ENCODE results near the gene PBLD. TPM values are rescaled to one million over a fixed set of nuclear protein-coding genes. Genes with fewer than 3 reads are reported as not detected.
"Not testable (repeated sequence)": the region's sequence is repeated elsewhere in the genome, so short reads cannot be mapped to it uniquely, and the experiment has no call there.

PBLD gene
- total RNA-seq, 2 experiments from 2014 or later: 0.97 to 1.3 TPM

- Mint-ChIP-seq H3K27ac (no peak overlapping the region), H3K4me3 (no peak overlapping the region), H3K36me3 (ENCODE audit: low read depth) (peaks cover 22% of the 10 kb centered on the region), H3K9me3 (ENCODE audit: insufficient read depth) (no peaks in the 10 kb centered on the region), H3K4me1 (ENCODE audit: low read depth) (peaks cover 25% of the 10 kb centered on the region), H3K27me3 (ENCODE audit: low read depth) (no peaks in the 10 kb centered on the region)
- CTCF ChIA-PET: interaction anchor here (0.6 to 1.1 kb wide), 4 partner anchors 10 to 515 kb away, joined by 3 read pairs; no protein-coding TSS in a partner anchor
- DNase-seq (no peak), ATAC-seq (no peak)
- POLR2A ChIA-PET: interaction anchor here (4.4 kb wide), 1 partner anchor 15 kb away, joined by 38 read pairs; no protein-coding TSS in a partner anchor
Observed at GRCh38 chr10:68329506-68329861, 3.2 kb downstream of the PBLD start.

GRCh38 chr10:68327889-68328786, 4.6 kb downstream of the PBLD start:
- peaks cover 10% of the 10 kb centered on the region for H3K36me3 Mint-ChIP-seq (ENCODE audit: low read depth)
- no peaks in the 10 kb centered on the region for H3K9me3 Mint-ChIP-seq (ENCODE audit: insufficient read depth)
- ATAC-seq: no peak
- POLR2A ChIA-PET: no interaction called here
- peak overlapping the region; percentile 28 for H3K27ac Mint-ChIP-seq
- CTCF ChIA-PET: no interaction called here
- peak overlapping the region; percentile 4 for H3K4me3 Mint-ChIP-seq
- peaks cover 21% of the 10 kb centered on the region for H3K4me1 Mint-ChIP-seq (ENCODE audit: low read depth)
- DNase-seq: no peak
- H3K27me3 Mint-ChIP-seq (ENCODE audit: low read depth): peaks cover 2% of the 10 kb centered on the region

- ATAC-seq; H3K4me3 Mint-ChIP-seq; POLR2A ChIA-PET; H3K36me3 Mint-ChIP-seq (ENCODE audit: low read depth); H3K9me3 Mint-ChIP-seq (ENCODE audit: insufficient read depth); H3K27ac Mint-ChIP-seq; H3K4me1 Mint-ChIP-seq (ENCODE audit: low read depth); H3K27me3 Mint-ChIP-seq (ENCODE audit: low read depth); DNase-seq: not testable (repeated sequence)
- CTCF ChIA-PET: interaction anchor here (1.5 kb wide), 1 partner anchor 469 kb away, joined by 3 read pairs; no protein-coding TSS in a partner anchor
Observed at GRCh38 chr10:68324396-68324795, 8.3 kb downstream of the PBLD start.

- CTCF ChIA-PET: no interaction called here
- Mint-ChIP-seq H3K27ac (no peak overlapping the region), H3K9me3 (ENCODE audit: insufficient read depth) (peaks cover 9% of the 10 kb centered on the region), H3K4me3 (no peak overlapping the region), H3K36me3 (ENCODE audit: low read depth) (peaks cover 13% of the 10 kb centered on the region), H3K4me1 (ENCODE audit: low read depth) (peaks cover 8% of the 10 kb centered on the region), H3K27me3 (ENCODE audit: low read depth) (no peaks in the 10 kb centered on the region)
- no peak for DNase-seq
- POLR2A ChIA-PET: interaction anchor here (1.5 kb wide), 1 partner anchor 13 kb away, joined by 5 read pairs; the partner anchor contains the start of gene HNRNPH3
- no peak for ATAC-seq
Observed at GRCh38 chr10:68318331-68319059, 14.2 kb downstream of the PBLD start.

GRCh38 chr10:68315582-68315981, 17.1 kb downstream of the PBLD start:
- DNase-seq (no peak), ATAC-seq (no peak)
- H3K36me3 Mint-ChIP-seq (ENCODE audit: low read depth): peaks cover 13% of the 10 kb centered on the region
- H3K4me3 Mint-ChIP-seq: no peak overlapping the region
- H3K27ac Mint-ChIP-seq: no peak overlapping the region
- ChIA-PET POLR2A (interaction anchor here (0.6 to 3.4 kb wide), 2 partner anchors 16 to 584 kb away, joined by 6 to 38 read pairs; partner anchors contain the start of genes HNRNPH3 and PBLD), CTCF (interaction anchor here (1.8 kb wide), 1 partner anchor 103 kb away, joined by 6 read pairs; no protein-coding TSS in a partner anchor)
- no peaks in the 10 kb centered on the region for H3K27me3 Mint-ChIP-seq (ENCODE audit: low read depth)
- H3K4me1 Mint-ChIP-seq (ENCODE audit: low read depth): peaks cover 12% of the 10 kb centered on the region
- peaks cover 9% of the 10 kb centered on the region for H3K9me3 Mint-ChIP-seq (ENCODE audit: insufficient read depth)

GRCh38 chr10:68314930-68315329, 17.8 kb downstream of the PBLD start:
- H3K4me1 Mint-ChIP-seq (ENCODE audit: low read depth): peaks cover 12% of the 10 kb centered on the region
- H3K36me3 Mint-ChIP-seq (ENCODE audit: low read depth): peaks cover 13% of the 10 kb centered on the region
- ChIA-PET POLR2A (interaction anchor here (0.6 to 3.4 kb wide), 2 partner anchors 17 to 583 kb away, joined by 6 to 38 read pairs; partner anchors contain the start of genes HNRNPH3 and PBLD), CTCF (interaction anchor here (1.0 to 2.5 kb wide), 6 partner anchors 9 to 527 kb away, joined by 3 to 19 read pairs (median 4); partner anchors contain the start of gene HNRNPH3)
- not testable (repeated sequence) for H3K9me3 Mint-ChIP-seq (ENCODE audit: insufficient read depth); H3K27me3 Mint-ChIP-seq (ENCODE audit: low read depth); H3K27ac Mint-ChIP-seq; DNase-seq; ATAC-seq; H3K4me3 Mint-ChIP-seq

GRCh38 chr10:68310531-68310930, 22.2 kb downstream of the PBLD start:
- CTCF ChIA-PET: interaction anchor here (1.9 kb wide), 1 partner anchor 9 kb away, joined by 7 read pairs; no protein-coding TSS in a partner anchor
- POLR2A ChIA-PET: no interaction called here
- peaks cover 10% of the 10 kb centered on the region for H3K4me1 Mint-ChIP-seq (ENCODE audit: low read depth)
- no peak for ATAC-seq
- DNase-seq: no peak
- peaks cover under 1% of the 10 kb centered on the region for H3K9me3 Mint-ChIP-seq (ENCODE audit: insufficient read depth)
- no peaks in the 10 kb centered on the region for H3K27me3 Mint-ChIP-seq (ENCODE audit: low read depth)
- H3K27ac Mint-ChIP-seq: no peak overlapping the region
- no peak overlapping the region for H3K4me3 Mint-ChIP-seq
- peaks cover 1% of the 10 kb centered on the region for H3K36me3 Mint-ChIP-seq (ENCODE audit: low read depth)

GRCh38 chr10:68305854-68306253, 26.9 kb downstream of the PBLD start:
- Mint-ChIP-seq H3K27ac (no peak overlapping the region), H3K36me3 (ENCODE audit: low read depth) (no peaks in the 10 kb centered on the region), H3K27me3 (ENCODE audit: low read depth) (no peaks in the 10 kb centered on the region), H3K4me3 (no peak overlapping the region), H3K9me3 (ENCODE audit: insufficient read depth) (no peaks in the 10 kb centered on the region), H3K4me1 (ENCODE audit: low read depth) (no peaks in the 10 kb centered on the region)
- ChIA-PET CTCF (interaction anchor here (0.9 to 1.9 kb wide), 4 partner anchors 8 to 93 kb away, joined by 3 to 7 read pairs (median 4); partner anchors contain the start of gene HNRNPH3), POLR2A (no interaction called here)
- ATAC-seq: no peak
- DNase-seq: no peak

GRCh38 chr10:68303849-68304412, 28.8 kb downstream of the PBLD start:
- Mint-ChIP-seq H3K27me3 (ENCODE audit: low read depth) (no peaks in the 10 kb centered on the region), H3K4me1 (ENCODE audit: low read depth) (no peaks in the 10 kb centered on the region), H3K4me3 (no peak overlapping the region), H3K9me3 (ENCODE audit: insufficient read depth) (no peaks in the 10 kb centered on the region), H3K36me3 (ENCODE audit: low read depth) (no peaks in the 10 kb centered on the region), H3K27ac (no peak overlapping the region)
- DNase-seq (no peak), ATAC-seq (no peak)
- CTCF ChIA-PET: interaction anchor here (1.7 to 5.0 kb wide), 4 partner anchors 35 to 516 kb away, joined by 4 to 88 read pairs (median 26); no protein-coding TSS in a partner anchor
- POLR2A ChIA-PET: no interaction called here

GRCh38 chr10:68302871-68303270, 29.9 kb downstream of the PBLD start:
- H3K9me3 Mint-ChIP-seq (ENCODE audit: insufficient read depth): no peaks in the 10 kb centered on the region

GRCh38 chr10:68302503-68302823, 30.3 kb downstream of the PBLD start:
- DNase-seq (no peak), ATAC-seq (peak; percentile 15)
- H3K27me3 Mint-ChIP-seq (ENCODE audit: low read depth): no peaks in the 10 kb centered on the region
- no peak overlapping the region for H3K4me3 Mint-ChIP-seq
- no peaks in the 10 kb centered on the region for H3K4me1 Mint-ChIP-seq (ENCODE audit: low read depth)
- no peaks in the 10 kb centered on the region for H3K36me3 Mint-ChIP-seq (ENCODE audit: low read depth)
- CTCF ChIA-PET: interaction anchor here (1.0 to 5.0 kb wide), 16 partner anchors 12 to 606 kb away, joined by 3 to 88 read pairs (median 6); partner anchors contain the start of gene PBLD
- POLR2A ChIA-PET: no interaction called here
- no peak overlapping the region for H3K27ac Mint-ChIP-seq
- no peaks in the 10 kb centered on the region for H3K9me3 Mint-ChIP-seq (ENCODE audit: insufficient read depth)

More at GRCh38 chr10:68302871-68303270, 29.9 kb downstream of the PBLD start:
- Mint-ChIP-seq H3K4me3 (no peak overlapping the region), H3K27me3 (ENCODE audit: low read depth) (no peaks in the 10 kb centered on the region), H3K4me1 (ENCODE audit: low read depth) (no peaks in the 10 kb centered on the region), H3K27ac (no peak overlapping the region), H3K36me3 (ENCODE audit: low read depth) (no peaks in the 10 kb centered on the region)
- no peak for DNase-seq
- ChIA-PET CTCF (interaction anchor here (1.7 to 5.0 kb wide), 11 partner anchors 11 to 523 kb away, joined by 4 to 88 read pairs (median 8); partner anchors contain the start of gene PBLD), POLR2A (no interaction called here)
- ATAC-seq: no peak
